H9 (cell line): Measurements from ENCODE around the gene AP1G2. TPM values are rescaled to one million over a fixed set of nuclear protein-coding genes. Genes with fewer than 3 reads are reported as not detected.

Experiments
- DNase-seq: peaks from one replicate; pipeline ENCODE4 v3.0.0-alpha.2; 2017
- H2AFZ ChIP-seq: one replicate; pipeline ENCODE4 v1.6.1; 2013; ENCODE audit warnings: mild to moderate bottlenecking, low read length, control low read depth, moderate library complexity
- H2AK5ac ChIP-seq: 2 replicates; pipeline ENCODE4 v1.6.1; 2013; ENCODE audit warnings: low read length, control low read depth, mixed read lengths; ENCODE audit not compliant: insufficient read length
- H2BK120ac ChIP-seq: one replicate; pipeline ENCODE4 v1.6.1; 2013; ENCODE audit warnings: low read depth, mild to moderate bottlenecking, low read length, control low read depth, inconsistent platforms; ENCODE audit not compliant: poor library complexity, severe bottlenecking
- H2BK12ac ChIP-seq: 2 replicates; pipeline ENCODE4 v1.6.1; 2013; ENCODE audit warnings: low read length, control low read depth, mixed read lengths, low read depth; ENCODE audit not compliant: insufficient read length
- H2BK15ac ChIP-seq: 2 replicates; pipeline ENCODE4 v1.6.1; 2013; ENCODE audit warnings: low read depth, low read length, control low read depth
- H2BK20ac ChIP-seq: one replicate; pipeline ENCODE4 v1.6.1; 2013; ENCODE audit warnings: low read depth, mild to moderate bottlenecking, low read length, control low read depth, inconsistent platforms; ENCODE audit not compliant: poor library complexity, severe bottlenecking
- H2BK5ac ChIP-seq: 2 replicates; pipeline ENCODE4 v1.6.1; 2013; ENCODE audit warnings: low read length, control low read depth, mixed read lengths; ENCODE audit not compliant: insufficient read length
- H3K14ac ChIP-seq: 2 replicates; pipeline ENCODE4 v1.6.1; 2013; ENCODE audit warnings: low read length, control low read depth; ENCODE audit not compliant: insufficient read depth
- H3K18ac ChIP-seq: 2 replicates; pipeline ENCODE4 v1.6.1; 2013; ENCODE audit warnings: low read depth, mild to moderate bottlenecking, mixed read lengths, low read length, control low read depth; ENCODE audit not compliant: insufficient read length
- H3K23ac ChIP-seq: 2 replicates; pipeline ENCODE4 v1.6.1; 2013; ENCODE audit warnings: low read length, control low read depth, mixed read lengths, low read depth; ENCODE audit not compliant: insufficient read length
- H3K23me2 ChIP-seq: 2 replicates; pipeline ENCODE4 v1.6.1; 2013; ENCODE audit warnings: low read depth, mild to moderate bottlenecking, mixed read lengths, low read length, control low read depth; ENCODE audit not compliant: insufficient read length, poor library complexity, severe bottlenecking
- H3K27ac ChIP-seq: 2 replicates; pipeline ENCODE4 v1.5.1; 2013; ENCODE audit warnings: low read length, control low read depth, mixed read lengths, low read depth; ENCODE audit not compliant: insufficient read length
- H3K27me3 ChIP-seq: 2 replicates; pipeline ENCODE4 v1.6.1; 2013; ENCODE audit warnings: low read length, control low read depth, inconsistent platforms; ENCODE audit not compliant: insufficient read depth
- H3K4ac ChIP-seq: 2 replicates; pipeline ENCODE4 v1.6.1; 2013; ENCODE audit warnings: low read depth, mild to moderate bottlenecking, control low read depth, inconsistent platforms, low read length, moderate library complexity
- H3K4me1 ChIP-seq: 2 replicates; pipeline ENCODE4 v1.6.1; 2013; ENCODE audit warnings: low read length, control low read depth, inconsistent platforms; ENCODE audit not compliant: insufficient read depth
- H3K4me2 ChIP-seq: 2 replicates; pipeline ENCODE4 v1.6.1; 2013; ENCODE audit warnings: low read length, control low read depth, mixed read lengths; ENCODE audit not compliant: insufficient read length, insufficient read depth
- H3K56ac ChIP-seq: 2 replicates; pipeline ENCODE4 v1.6.1; 2013; ENCODE audit warnings: low read depth, mild to moderate bottlenecking, mixed read lengths, low read length, control low read depth; ENCODE audit not compliant: insufficient read length
- H3K79me1 ChIP-seq: 2 replicates; pipeline ENCODE4 v1.6.1; 2013; ENCODE audit warnings: low read depth, mild to moderate bottlenecking, moderate library complexity, low read length, control low read depth, inconsistent platforms; ENCODE audit not compliant: insufficient read depth, poor library complexity, severe bottlenecking
- H3K79me2 ChIP-seq: 2 replicates; pipeline ENCODE4 v1.6.1; 2013; ENCODE audit warnings: low read length, control low read depth, inconsistent platforms; ENCODE audit not compliant: insufficient read depth
- H3K9ac ChIP-seq: 2 replicates; pipeline ENCODE4 v1.6.1; 2013; ENCODE audit warnings: low read length, control low read depth, mixed read lengths; ENCODE audit not compliant: insufficient read length; ENCODE audit errors: extremely low read depth
- H3K9me3 ChIP-seq: one replicate; pipeline ENCODE4 v1.6.1; 2013; ENCODE audit warnings: low read depth, low read length, inconsistent platforms; ENCODE audit not compliant: control insufficient read depth
- H3T11ph ChIP-seq: one replicate; pipeline ENCODE4 v1.6.1; 2013; ENCODE audit warnings: mild to moderate bottlenecking, low read length, control low read depth, inconsistent platforms
- H4K20me1 ChIP-seq: one replicate; pipeline ENCODE4 v1.6.1; 2013; ENCODE audit not compliant: control insufficient read depth, insufficient read length, insufficient read depth
- H4K5ac ChIP-seq: 2 replicates; pipeline ENCODE4 v1.6.1; 2013; ENCODE audit warnings: low read depth, mild to moderate bottlenecking, mixed read lengths, low read length, control low read depth; ENCODE audit not compliant: insufficient read length
- H4K8ac ChIP-seq: replicated peaks from 2 replicates; pipeline ENCODE4 v1.6.1; 2013; ENCODE audit warnings: low read length, control low read depth, mixed read lengths, low read depth; ENCODE audit not compliant: insufficient read length
- H4K91ac ChIP-seq: 2 replicates; pipeline ENCODE4 v1.6.1; 2013; ENCODE audit warnings: low read depth, mild to moderate bottlenecking, moderate library complexity, mixed read lengths, low read length, control low read depth; ENCODE audit not compliant: insufficient read length
- H3K27ac Mint-ChIP-seq, 3 experiments: 2 replicates in 2 of 3; 3 replicates in 1 of 3; pipeline ENCODE4 v1.8.0; 2020 to 2021; ENCODE audit warnings: mixed read lengths in 3 of 3, mild to moderate bottlenecking in 1 of 3, moderate library complexity in 1 of 3
- H3K27me3 Mint-ChIP-seq: 2 replicates; pipeline ENCODE4 v1.8.0; 2021; ENCODE audit warnings: low read depth, mild to moderate bottlenecking, moderate library complexity, mixed read lengths
- H3K36me3 Mint-ChIP-seq, 3 experiments: 2 replicates in 2 of 3; 3 replicates in 1 of 3; pipeline ENCODE4 v1.8.0; 2020 to 2021; ENCODE audit warnings: low read depth in 3 of 3, mixed read lengths in 3 of 3; ENCODE audit not compliant: insufficient read depth in 1 of 3
- H3K4me1 Mint-ChIP-seq, 2 experiments: 2 replicates each; pipeline ENCODE4 v1.8.0; 2020; ENCODE audit warnings: mixed read lengths in 2 of 2
- H3K4me3 Mint-ChIP-seq, 2 experiments: 2 replicates in 1 of 2; 3 replicates in 1 of 2; pipeline ENCODE4 v1.8.0; 2020 to 2021; ENCODE audit warnings: mild to moderate bottlenecking in 2 of 2, mixed read lengths in 2 of 2, moderate library complexity in 1 of 2
- H3K9me3 Mint-ChIP-seq, 2 experiments: 2 replicates in 1 of 2; 3 replicates in 1 of 2; pipeline ENCODE4 v1.8.0; 2020; ENCODE audit warnings: mild to moderate bottlenecking in 2 of 2, mixed read lengths in 2 of 2, moderate library complexity in 1 of 2
- WGBS: extraction: QIAGEN DNeasy Blood & Tissue Kit; methylation state at CpG from one replicate; pipeline ENCODE4 v1.1.7; 2013; ENCODE audit warnings: missing lambda C conversion rate, low lambda C conversion rate, mixed read lengths; ENCODE audit not compliant: insufficient read length; ENCODE audit errors: extremely low coverage; 5-methylcytosine and 5-hydroxymethylcytosine counted together
- total RNA-seq: library from RNA; stranded (reverse); gene quantifications from 2 replicates; pipeline ENCODE4 v1.2.1, GENCODE V29; 2021
- TF ChIP-seq, protein P1 (sequence below): fragments of 200-600 bp; sonication (generic); conservative IDR thresholded peaks from 3 replicates; pipeline ENCODE4 v1.8.0; 2021; ENCODE audit warnings: antibody characterized with exemption, mild to moderate bottlenecking

Gene AP1G2
- total RNA-seq, 1 experiment from 2014 or later = 107 TPM

DNA sequence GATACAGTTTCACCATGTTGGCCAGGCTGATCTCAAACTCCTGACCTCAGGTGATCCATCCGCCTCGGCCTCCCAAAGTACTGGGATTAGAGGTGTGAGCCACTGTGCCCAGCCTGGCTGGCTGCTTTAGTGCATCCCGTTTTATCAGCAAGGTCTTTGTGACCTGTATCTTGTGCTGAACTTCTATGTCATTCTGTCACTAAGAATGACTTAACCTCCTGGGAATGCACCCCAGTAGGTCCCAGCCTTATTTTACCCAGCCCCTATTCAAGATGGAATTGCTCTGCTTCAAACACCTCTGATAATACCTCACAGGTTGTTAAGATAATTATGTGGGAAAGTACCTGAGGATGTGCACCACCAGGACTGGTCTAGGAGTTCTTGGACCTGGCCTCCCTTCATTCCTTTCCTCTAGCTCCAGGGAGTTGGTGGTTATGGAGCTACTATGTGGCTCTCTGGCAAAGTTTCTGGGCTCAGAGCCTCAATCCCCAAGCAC, 37.1 kb upstream of the AP1G2 start:
- H4K5ac ChIP-seq = no peak overlapping the region
- no peaks in the 10 kb centered on the region for H3K79me1 ChIP-seq
- peaks cover 7% of the 10 kb centered on the region; the same call in 1 of the 2 replicates for H3K27me3 Mint-ChIP-seq
- H3K9me3 Mint-ChIP-seq = peaks cover 4 to 34% of the 10 kb centered on the region in 2 experiments; a peak in 4 of 5 replicates
- WGBS = no CpG with 5 or more reads among the region's 3 CpGs
- H3K4me1 Mint-ChIP-seq = no peaks in the 10 kb centered on the region
- no peak overlapping the region for H3K4me3 Mint-ChIP-seq
- H2BK15ac ChIP-seq = no peak overlapping the region
- H3K36me3 Mint-ChIP-seq = no peaks in the 10 kb centered on the region
- no peaks in the 10 kb centered on the region for H3K4me1 ChIP-seq
- no peak overlapping the region for H2AK5ac ChIP-seq
- H3K23ac ChIP-seq = no peak overlapping the region
- H4K20me1 ChIP-seq = no peaks in the 10 kb centered on the region
- H3K9me3 ChIP-seq = no peaks in the 10 kb centered on the region
- H3K27me3 ChIP-seq = no peaks in the 10 kb centered on the region
- H2BK20ac ChIP-seq = no peak overlapping the region
- H3K18ac ChIP-seq = no peak overlapping the region
- H3K9ac ChIP-seq = no peak overlapping the region
- TF ChIP-seq, protein P1, sequence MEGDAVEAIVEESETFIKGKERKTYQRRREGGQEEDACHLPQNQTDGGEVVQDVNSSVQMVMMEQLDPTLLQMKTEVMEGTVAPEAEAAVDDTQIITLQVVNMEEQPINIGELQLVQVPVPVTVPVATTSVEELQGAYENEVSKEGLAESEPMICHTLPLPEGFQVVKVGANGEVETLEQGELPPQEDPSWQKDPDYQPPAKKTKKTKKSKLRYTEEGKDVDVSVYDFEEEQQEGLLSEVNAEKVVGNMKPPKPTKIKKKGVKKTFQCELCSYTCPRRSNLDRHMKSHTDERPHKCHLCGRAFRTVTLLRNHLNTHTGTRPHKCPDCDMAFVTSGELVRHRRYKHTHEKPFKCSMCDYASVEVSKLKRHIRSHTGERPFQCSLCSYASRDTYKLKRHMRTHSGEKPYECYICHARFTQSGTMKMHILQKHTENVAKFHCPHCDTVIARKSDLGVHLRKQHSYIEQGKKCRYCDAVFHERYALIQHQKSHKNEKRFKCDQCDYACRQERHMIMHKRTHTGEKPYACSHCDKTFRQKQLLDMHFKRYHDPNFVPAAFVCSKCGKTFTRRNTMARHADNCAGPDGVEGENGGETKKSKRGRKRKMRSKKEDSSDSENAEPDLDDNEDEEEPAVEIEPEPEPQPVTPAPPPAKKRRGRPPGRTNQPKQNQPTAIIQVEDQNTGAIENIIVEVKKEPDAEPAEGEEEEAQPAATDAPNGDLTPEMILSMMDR = no peak
- no peak overlapping the region for H3K27ac ChIP-seq
- H2BK12ac ChIP-seq = no peak overlapping the region
- no peak overlapping the region for H3K56ac ChIP-seq
- no peak overlapping the region for H3K4me2 ChIP-seq
- H3T11ph ChIP-seq = no peak overlapping the region
- H3K23me2 ChIP-seq = no peaks in the 10 kb centered on the region
- H3K79me2 ChIP-seq = no peaks in the 10 kb centered on the region
- no peak overlapping the region for H2BK120ac ChIP-seq
- no peak overlapping the region for H2AFZ ChIP-seq
- H4K8ac ChIP-seq = no peak overlapping the region
- no peak overlapping the region; a peak in 1 of 7 replicates for H3K27ac Mint-ChIP-seq
- H2BK5ac ChIP-seq = no peak overlapping the region
- no peak for DNase-seq
- H4K91ac ChIP-seq = no peak overlapping the region
- no peak overlapping the region for H3K4ac ChIP-seq
- H3K14ac ChIP-seq = no peak overlapping the region
